ENCODE results near the gene GLI3.
A peak's percentile ranks its signal among the peaks of the same experiment; 100 is the strongest.

Gene GLI3

GRCh38 chr7:41979834-41980307 is 257.1 kb downstream of the GLI3 start:
- peak; percentile 74 for DNase-seq (ENCODE audit: low read depth)
- peak; percentile 88 for TF ChIP-seq CTCF (conservative IDR thresholded peaks at IDR 0.05; ENCODE audit: low read length)
- H3K4me3 ChIP-seq (ENCODE audit: low read length) = no peak overlapping the region

GRCh38 chr7:41978858-41979257 is 258.2 kb downstream of the GLI3 start:
- no peak for DNase-seq (ENCODE audit: low read depth)
- no peak for TF ChIP-seq CTCF (conservative IDR thresholded peaks at IDR 0.05; ENCODE audit: low read length)

GRCh38 chr7:41977661-41978060 is 259.3 kb downstream of the GLI3 start:
- H3K4me3 ChIP-seq (ENCODE audit: low read length) = no peak overlapping the region
- no peak for TF ChIP-seq CTCF (conservative IDR thresholded peaks at IDR 0.05; ENCODE audit: low read length)
- DNase-seq (ENCODE audit: low read depth) = no peak

More at GRCh38 chr7:41978858-41979257, 258.2 kb downstream of the GLI3 start:
- no peak overlapping the region for H3K4me3 ChIP-seq (ENCODE audit: low read length)

- peak; percentile 77 for DNase-seq (ENCODE audit: low read depth)
- H3K4me3 ChIP-seq (ENCODE audit: low read length) = no peak overlapping the region
- peak; percentile 91 for TF ChIP-seq CTCF (conservative IDR thresholded peaks at IDR 0.05; ENCODE audit: low read length)
Observed at GRCh38 chr7:41977151-41977651, 259.8 kb downstream of the GLI3 start.

- no peak for DNase-seq (ENCODE audit: low read depth)
- TF ChIP-seq CTCF (conservative IDR thresholded peaks at IDR 0.05; ENCODE audit: low read length) = no peak
- H3K4me3 ChIP-seq (ENCODE audit: low read length) = no peak overlapping the region
Observed at GRCh38 chr7:41976411-41976810, 260.6 kb downstream of the GLI3 start.

GRCh38 chr7:41975849-41976248 is 261.2 kb downstream of the GLI3 start:
- TF ChIP-seq CTCF (conservative IDR thresholded peaks at IDR 0.05; ENCODE audit: low read length) = no peak
- DNase-seq (ENCODE audit: low read depth) = peak; percentile 69
- no peak overlapping the region for H3K4me3 ChIP-seq (ENCODE audit: low read length)

GRCh38 chr7:41974870-41975557 is 262.0 kb downstream of the GLI3 start:
- DNase-seq (ENCODE audit: low read depth) = no peak
- H3K4me3 ChIP-seq (ENCODE audit: low read length) = no peak overlapping the region
- TF ChIP-seq CTCF (conservative IDR thresholded peaks at IDR 0.05; ENCODE audit: low read length) = no peak
